K562 (cell line): ENCODE results near the gene TMEM126B. TPM values are rescaled to one million over a fixed set of nuclear protein-coding genes. Genes with fewer than 3 reads are reported as not detected.

Experiments used
- ATAC-seq: fragments of 200-7000 bp; cut with Tn5 transposase; 3 replicates; pipeline ENCODE4 v1.9.1; 2020; ENCODE audit warnings: moderate library complexity
- BruUV-seq: library from RNA; stranded (reverse); fragments of 400-500 nt; replicated peaks from 2 replicates; lab custom pipeline; 2021; lab: Mats Ljungman, UMichigan
- CTCF ChIA-PET: fragments of 300-600 bp; formaldehyde crosslinking; extraction: SDS; loops from one replicate; lab custom pipeline; 2021; ENCODE audit warnings: low intra/inter-chr PET ratio; lab: Yijun Ruan, JAX
- POLR2A ChIA-PET: fragments of 300-600, 350-650 bp; sonication (Branson Sonifier 250); formaldehyde crosslinking; extraction: SDS; loops from one replicate; lab custom pipeline; 2021; ENCODE audit warnings: antibody characterized with exemption, inconsistent platforms; lab: Yijun Ruan, JAX
- DNase-seq, 4 experiments: peaks; one replicate each; pipeline versions ENCODE4 v3.0.0 to v3.0.0-alpha.2; 2011 to 2018; ENCODE audit warnings: low spot score in 3 of 4, mixed read lengths in 3 of 4; ENCODE audit errors: extremely low read depth in 1 of 4
- FAIRE-seq: peaks from 2 replicates; lab custom pipeline; 2011; peaks lifted over from hg19 to GRCh38; lab: Jason Lieb, UNC
- H2AFZ ChIP-seq: 2 replicates; pipeline ENCODE4 v1.6.0; 2011; ENCODE audit warnings: low read depth, low read length, control low read depth, inconsistent platforms
- H3K27ac ChIP-seq: fragments of 200-600 bp; 3 replicates; pipeline ENCODE4 v1.8.0; 2011; ENCODE audit warnings: low read depth, mild to moderate bottlenecking, control low read depth, inconsistent platforms, low read length, moderate library complexity, mixed read lengths; ENCODE audit errors: extremely low read depth
- H3K27me3 ChIP-seq, 2 experiments: fragments of 300-600 bp in 1 of 2; 2 replicates in 1 of 2; 3 replicates in 1 of 2; pipeline versions ENCODE4 v1.6.0 to v1.8.0; 2011; ENCODE audit warnings: inconsistent platforms in 2 of 2, low read length in 2 of 2, mild to moderate bottlenecking in 1 of 2, mixed read lengths in 1 of 2, moderate library complexity in 1 of 2; ENCODE audit not compliant: control insufficient read depth in 2 of 2, insufficient read depth in 2 of 2
- H3K36me3 ChIP-seq: fragments of 300-600 bp; 3 replicates; pipeline ENCODE4 v1.8.0; 2011; ENCODE audit warnings: mild to moderate bottlenecking, low read length, inconsistent platforms; ENCODE audit not compliant: control insufficient read depth, insufficient read depth
- H3K4me1 ChIP-seq, 2 experiments: fragments of 200-600 bp in 1 of 2; replicated peaks in 1 of 2; 2 replicates in 1 of 2; 3 replicates in 1 of 2; pipeline versions ENCODE4 v1.5.1 to v1.8.0; 2011; ENCODE audit warnings: inconsistent platforms in 2 of 2, low read length in 2 of 2, mild to moderate bottlenecking in 1 of 2, mixed read lengths in 1 of 2, moderate library complexity in 1 of 2; ENCODE audit not compliant: control insufficient read depth in 2 of 2, insufficient read depth in 2 of 2
- H3K4me2 ChIP-seq: 2 replicates; pipeline ENCODE4 v1.6.1; 2011; ENCODE audit warnings: low read length, control low read depth, inconsistent platforms, mixed read lengths; ENCODE audit not compliant: insufficient read depth
- H3K4me3 ChIP-seq: fragments of 200-600 bp; sonication (generic), shearing (Covaris generic); 2 replicates; pipeline ENCODE4 v1.5.1; 2016; ENCODE audit warnings: control low read depth, inconsistent platforms
- H3K79me2 ChIP-seq: fragments of 200-600 bp; 3 replicates; pipeline ENCODE4 v1.8.0; 2011; ENCODE audit warnings: low read length, inconsistent platforms; ENCODE audit not compliant: control insufficient read depth, insufficient read depth
- H3K9ac ChIP-seq, 2 experiments: 2 replicates each; pipeline versions ENCODE4 v1.6.0 to v1.6.1; 2011; ENCODE audit warnings: low read depth in 2 of 2, low read length in 2 of 2, control low read depth in 1 of 2, inconsistent platforms in 1 of 2, mild to moderate bottlenecking in 1 of 2, mixed read lengths in 1 of 2; ENCODE audit not compliant: insufficient read depth in 1 of 2
- H3K9me1 ChIP-seq: one replicate; pipeline ENCODE4 v1.6.0; 2011; ENCODE audit warnings: inconsistent platforms, mild to moderate bottlenecking, low read length, moderate library complexity; ENCODE audit not compliant: control insufficient read depth, insufficient read depth
- H3K9me3 ChIP-seq: replicated peaks from 2 replicates; pipeline ENCODE4 v1.5.1; 2011; ENCODE audit warnings: low read depth, low read length, inconsistent platforms; ENCODE audit not compliant: control insufficient read depth, insufficient read depth
- H4K20me1 ChIP-seq: replicated peaks from 2 replicates; pipeline ENCODE4 v1.6.1; 2011; ENCODE audit warnings: low read length, inconsistent platforms, mixed read lengths; ENCODE audit not compliant: control insufficient read depth, insufficient read depth
- ARNT ChIP-seq, 2 experiments: fragments of 450-650 bp; IDR thresholded peaks; 2 replicates each; pipeline ENCODE4 v1.6.1; 2016; ENCODE audit warnings: mild to moderate bottlenecking in 1 of 2
- IRF2 ChIP-seq: sonication (generic); formaldehyde crosslinking; IDR thresholded peaks from 2 replicates; pipeline ENCODE4 v1.8.1; 2022; ENCODE audit warnings: mild to moderate bottlenecking, missing genetic modification reagents
- MYC ChIP-seq, 2 experiments: fragments of 250-450 bp in 1 of 2; sonication (Bioruptor Pico) in 1 of 2; IDR thresholded peaks; 2 replicates each; pipeline versions ENCODE4 v1.5.1 to v1.6.1; 2012 to 2021; ENCODE audit warnings: low read depth in 2 of 2, borderline replicate concordance in 1 of 2, improper control_type of control experiment in 1 of 2, low read length in 1 of 2, mild to moderate bottlenecking in 1 of 2, moderate library complexity in 1 of 2
- SRSF1 ChIP-seq: fragments of 200-400 bp; formaldehyde crosslinking; IDR thresholded peaks from 2 replicates; pipeline ENCODE4 v1.6.1; 2017; ENCODE audit warnings: mild to moderate bottlenecking, low read depth, low read length, moderate library complexity
- SUPT5H ChIP-seq: fragments of 450-650 bp; IDR thresholded peaks from 2 replicates; pipeline ENCODE4 v1.6.1; 2016
- TGIF2 ChIP-seq: sonication (generic); formaldehyde crosslinking; IDR thresholded peaks from 2 replicates; pipeline ENCODE4 v1.8.1; 2022; ENCODE audit warnings: mild to moderate bottlenecking, missing genetic modification reagents, moderate library complexity
- THRAP3 ChIP-seq: fragments of 450-650 bp; IDR thresholded peaks from 2 replicates; pipeline ENCODE4 v1.6.1; 2016; ENCODE audit warnings: mild to moderate bottlenecking, inconsistent platforms, borderline replicate concordance
- ZKSCAN3 ChIP-seq: fragments of 250-450 bp; sonication (Bioruptor Pico); IDR thresholded peaks from 2 replicates; pipeline ENCODE4 v1.4.0; 2020
- ZNF224 ChIP-seq: sonication (generic); formaldehyde crosslinking; IDR thresholded peaks from 2 replicates; pipeline ENCODE4 v1.8.0; 2022; ENCODE audit warnings: mild to moderate bottlenecking, missing genetic modification reagents
- ZNF717 ChIP-seq: fragments of 250-450 bp; sonication (Bioruptor Pico); IDR thresholded peaks from 2 replicates; pipeline ENCODE4 v1.5.0; 2021
- WGBS: fragments of 100-300 bp; shearing (Covaris generic); methylation state at CpG from one replicate; pipeline ENCODE4 v1.1.6; 2016; ENCODE audit warnings: low coverage, mixed read lengths; ENCODE audit not compliant: insufficient coverage; ENCODE audit errors: missing lambda C conversion rate; 5-methylcytosine and 5-hydroxymethylcytosine counted together
- in situ Hi-C: fragments of 300-500 bp; cut with MboI; formaldehyde crosslinking; loops from 4 replicates; pipeline ENCODE4 v1.15.0; 2018; ENCODE audit warnings: inconsistent platforms, mixed read lengths
- intact Hi-C: fragments of 100-400 bp; cut with micrococcal nuclease; formaldehyde crosslinking; loops from 2 replicates; pipeline ENCODE4 v1.14.2; 2022
- polyA plus RNA-seq, 8 experiments: library from polyadenylated mRNA; depleted of rRNA in 4 of 8; stranded (reverse) in 5 of 8; unstranded in 3 of 8; fragments of >200 nt; fragmentation: Nextera tagmentation in 2 of 8; fragmentation: Illumina TruSeq in 1 of 8; extraction: Ambion mirVana in 2 of 8; extraction: Trizol in 1 of 8; gene quantifications; 2 replicates each; pipeline versions ENCODE4 v1.2.1 to v1.2.3, GENCODE V29; 2011 to 2014; ENCODE audit warnings: inconsistent platforms in 1 of 8, missing spikeins in 1 of 8
- total RNA-seq, 7 experiments: library from RNA; depleted of rRNA in 6 of 7; stranded (reverse); fragments of >200 nt in 6 of 7; fragmentation: Illumina TruSeq in 2 of 7; extraction: Trizol in 2 of 7; gene quantifications; 2 replicates each; pipeline versions ENCODE4 v1.2.1 to v1.2.3, GENCODE V29; 2011 to 2021; ENCODE audit warnings: low replicate concordance in 1 of 7
- TF ChIP-seq, protein P1 (sequence below): fragments of 450-650 bp; formaldehyde crosslinking; IDR thresholded peaks from 2 replicates; pipeline ENCODE4 v1.4.0; 2020; ENCODE audit warnings: mild to moderate bottlenecking, moderate library complexity

Gene TMEM126B
- total and polyA plus RNA-seq, 9 of the 15 experiments (the other 6 are each of a cell fraction or from before 2014, with no cell fraction given), result 85.5 to 226 (median 164) TPM

DNA sequence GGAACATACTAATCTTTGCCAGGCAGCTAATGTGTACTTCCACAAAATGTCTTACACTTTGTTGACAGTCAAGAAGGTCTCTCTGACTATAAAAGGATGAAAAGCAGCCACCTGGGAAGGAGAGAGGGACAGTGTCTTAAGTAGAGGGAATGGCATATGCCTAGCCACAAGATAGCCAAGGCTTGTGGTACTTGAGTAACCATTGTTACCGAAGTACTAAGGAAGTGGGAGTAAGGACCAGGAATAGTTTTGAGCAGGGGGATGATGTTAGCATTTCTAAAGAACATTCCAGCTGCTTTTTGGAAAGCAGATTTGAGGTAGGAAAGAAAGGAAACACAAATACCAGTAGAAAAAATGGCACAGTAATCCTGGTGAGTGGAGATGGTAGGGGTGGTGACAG is 22.7 kb downstream of the TMEM126B start:
- Histone ChIP-seq H2AFZ (no peak overlapping the region), H3K9me3 (no peaks in the 10 kb centered on the region), H3K9ac (no peak overlapping the region), H3K79me2 (peaks cover 52% of the 10 kb centered on the region), H3K36me3 (peaks cover 36% of the 10 kb centered on the region), H3K4me1 (peaks cover 11 to 25% of the 10 kb centered on the region in 2 experiments), H4K20me1 (peaks cover 4% of the 10 kb centered on the region; the same call in 1 of the 2 replicates), H3K27me3 (no peaks in the 10 kb centered on the region), H3K4me3 (no peak overlapping the region), H3K4me2 (no peak overlapping the region), H3K9me1 (no peaks in the 10 kb centered on the region), H3K27ac (no peak overlapping the region)
- DNase-seq (no peak), ATAC-seq (no peak), FAIRE-seq (no peak)
- in situ Hi-C loops (no loop called here), intact Hi-C loops (no loop called here)
- peak; percentile 11; the same call in 1 of the 2 replicates for TF ChIP-seq SUPT5H
- TF ChIP-seq, protein P1, sequence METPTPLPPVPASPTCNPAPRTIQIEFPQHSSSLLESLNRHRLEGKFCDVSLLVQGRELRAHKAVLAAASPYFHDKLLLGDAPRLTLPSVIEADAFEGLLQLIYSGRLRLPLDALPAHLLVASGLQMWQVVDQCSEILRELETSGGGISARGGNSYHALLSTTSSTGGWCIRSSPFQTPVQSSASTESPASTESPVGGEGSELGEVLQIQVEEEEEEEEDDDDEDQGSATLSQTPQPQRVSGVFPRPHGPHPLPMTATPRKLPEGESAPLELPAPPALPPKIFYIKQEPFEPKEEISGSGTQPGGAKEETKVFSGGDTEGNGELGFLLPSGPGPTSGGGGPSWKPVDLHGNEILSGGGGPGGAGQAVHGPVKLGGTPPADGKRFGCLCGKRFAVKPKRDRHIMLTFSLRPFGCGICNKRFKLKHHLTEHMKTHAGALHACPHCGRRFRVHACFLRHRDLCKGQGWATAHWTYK, result no peak
- ChIA-PET POLR2A (interaction anchor here (0.5 to 7.8 kb wide), 3 partner anchors 9 to 107 kb away, joined by 3 to 145 read pairs (median 36); partner anchors contain the start of gene CREBZF), CTCF (no interaction called here)
- no TSS peak for BruUV-seq
- WGBS, result 79% methylated on average over 1 of the region's 1 CpG

DNA sequence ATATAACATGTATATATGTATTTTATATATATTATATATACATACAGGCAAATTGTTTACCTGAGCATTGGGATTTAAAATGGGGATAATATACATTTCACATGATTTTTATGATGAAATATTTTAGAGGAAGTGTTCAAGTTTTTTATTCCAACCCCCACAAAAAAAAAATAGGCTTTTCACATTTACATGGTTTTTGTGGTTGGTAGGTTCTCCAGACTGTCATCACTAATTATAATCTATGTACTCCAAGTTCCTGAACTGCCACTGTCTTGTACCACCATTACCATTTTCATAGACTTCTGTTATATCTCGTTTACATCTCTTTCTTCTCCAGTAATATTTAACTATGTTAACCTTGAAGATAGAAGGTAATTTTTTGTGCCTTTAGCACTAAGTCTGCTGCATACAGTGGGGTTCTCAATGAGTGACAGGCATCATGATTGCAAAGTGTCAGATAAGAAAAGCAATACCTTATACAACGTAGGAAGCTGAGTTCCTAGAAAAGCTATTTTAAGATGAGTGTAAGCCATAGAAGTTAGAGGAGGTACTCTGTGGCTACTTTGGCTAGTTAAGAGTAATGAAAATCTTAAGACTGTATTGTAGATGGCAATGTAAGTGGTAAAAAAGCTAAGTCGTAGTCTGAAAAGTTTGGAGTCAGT is 24.5 kb downstream of the TMEM126B start:
- no peaks in the 10 kb centered on the region for H3K9me1 ChIP-seq
- peak; percentile 18 for ATAC-seq
- peak in 1 of 4 experiments; percentile 39 for DNase-seq
- H3K79me2 ChIP-seq, result peaks cover 61% of the 10 kb centered on the region
- intact Hi-C loops, result no loop called here
- in situ Hi-C loops, result no loop called here
- WGBS, result 10% methylated on average over 3 of the region's 3 CpGs
- FAIRE-seq, result no peak
- H3K4me2 ChIP-seq, result peak overlapping the region; percentile 18; the same call in 1 of the 2 replicates
- POLR2A ChIA-PET, result interaction anchor here (0.6 to 7.8 kb wide), 4 partner anchors 8 to 471 kb away, joined by 3 to 145 read pairs (median 20); partner anchors contain the start of gene CREBZF
- no peak overlapping the region; a peak in 1 of 4 replicates for H3K9ac ChIP-seq
- H3K9me3 ChIP-seq, result no peaks in the 10 kb centered on the region
- CTCF ChIA-PET, result no interaction called here
- H4K20me1 ChIP-seq, result peaks cover 4% of the 10 kb centered on the region; the same call in 1 of the 2 replicates
- H2AFZ ChIP-seq, result no peak overlapping the region
- peak overlapping the region; percentile 40; the same call in 2 of the 3 replicates for H3K27ac ChIP-seq
- H3K27me3 ChIP-seq, result no peaks in the 10 kb centered on the region
- no peak overlapping the region for H3K4me3 ChIP-seq
- BruUV-seq, result no TSS peak
- peaks cover 11 to 25% of the 10 kb centered on the region in 2 experiments for H3K4me1 ChIP-seq
- H3K36me3 ChIP-seq, result peaks cover 54% of the 10 kb centered on the region
- no peak for TF ChIP-seq SRSF1
- TF ChIP-seq MYC (IDR thresholded peaks at IDR 0.05; ENCODE audit: low read depth, low read length), result no peak
- TF ChIP-seq MYC (CRISPR knock-in tag; IDR thresholded peaks at IDR 0.05; ENCODE audit: borderline replicate concordance, low read depth), result no peak
- TF ChIP-seq TGIF2 (CRISPR knock-in tag), result no peak
- TF ChIP-seq ZNF224 (CRISPR knock-in tag), result no peak
- TF ChIP-seq ZKSCAN3 (CRISPR knock-in tag), result no peak
- TF ChIP-seq SUPT5H, result 0 out of 2 replicates have a peak, but pooled peaks have one; percentile 19
- no peak for TF ChIP-seq IRF2 (CRISPR knock-in tag)
- TF ChIP-seq THRAP3, result no peak
- TF ChIP-seq ARNT (IDR thresholded peaks at IDR 0.05), result no peak
- no peak for TF ChIP-seq ZNF717 (CRISPR knock-in tag)
